ENCODE data around the gene ERP44. TPM values are rescaled to one million over a fixed set of nuclear protein-coding genes. Genes with fewer than 3 reads are reported as not detected.

ERP44 gene

Small RNAs within 50 kb of the gene (small RNA-seq; reads per million reads assigned to genes)
- gene RN7SL75P: not detected
